H9 (cell line): Measurements from ENCODE around the gene DENND4A. TPM values are rescaled to one million over a fixed set of nuclear protein-coding genes. Genes with fewer than 3 reads are reported as not detected.

ENCODE experiments used
- DNase-seq: peaks from one replicate; pipeline ENCODE4 v3.0.0-alpha.2; 2017
- H2AFZ ChIP-seq: one replicate; pipeline ENCODE4 v1.6.1; 2013; ENCODE audit warnings: mild to moderate bottlenecking, low read length, control low read depth, moderate library complexity
- H2AK5ac ChIP-seq: 2 replicates; pipeline ENCODE4 v1.6.1; 2013; ENCODE audit warnings: low read length, control low read depth, mixed read lengths; ENCODE audit not compliant: insufficient read length
- H2BK120ac ChIP-seq: one replicate; pipeline ENCODE4 v1.6.1; 2013; ENCODE audit warnings: low read depth, mild to moderate bottlenecking, low read length, control low read depth, inconsistent platforms; ENCODE audit not compliant: poor library complexity, severe bottlenecking
- H2BK12ac ChIP-seq: 2 replicates; pipeline ENCODE4 v1.6.1; 2013; ENCODE audit warnings: low read length, control low read depth, mixed read lengths, low read depth; ENCODE audit not compliant: insufficient read length
- H2BK15ac ChIP-seq: 2 replicates; pipeline ENCODE4 v1.6.1; 2013; ENCODE audit warnings: low read depth, low read length, control low read depth
- H2BK20ac ChIP-seq: one replicate; pipeline ENCODE4 v1.6.1; 2013; ENCODE audit warnings: low read depth, mild to moderate bottlenecking, low read length, control low read depth, inconsistent platforms; ENCODE audit not compliant: poor library complexity, severe bottlenecking
- H2BK5ac ChIP-seq: 2 replicates; pipeline ENCODE4 v1.6.1; 2013; ENCODE audit warnings: low read length, control low read depth, mixed read lengths; ENCODE audit not compliant: insufficient read length
- H3K14ac ChIP-seq: 2 replicates; pipeline ENCODE4 v1.6.1; 2013; ENCODE audit warnings: low read length, control low read depth; ENCODE audit not compliant: insufficient read depth
- H3K18ac ChIP-seq: 2 replicates; pipeline ENCODE4 v1.6.1; 2013; ENCODE audit warnings: low read depth, mild to moderate bottlenecking, mixed read lengths, low read length, control low read depth; ENCODE audit not compliant: insufficient read length
- H3K23ac ChIP-seq: 2 replicates; pipeline ENCODE4 v1.6.1; 2013; ENCODE audit warnings: low read length, control low read depth, mixed read lengths, low read depth; ENCODE audit not compliant: insufficient read length
- H3K23me2 ChIP-seq: 2 replicates; pipeline ENCODE4 v1.6.1; 2013; ENCODE audit warnings: low read depth, mild to moderate bottlenecking, mixed read lengths, low read length, control low read depth; ENCODE audit not compliant: insufficient read length, poor library complexity, severe bottlenecking
- H3K27ac ChIP-seq: 2 replicates; pipeline ENCODE4 v1.5.1; 2013; ENCODE audit warnings: low read length, control low read depth, mixed read lengths, low read depth; ENCODE audit not compliant: insufficient read length
- H3K27me3 ChIP-seq: 2 replicates; pipeline ENCODE4 v1.6.1; 2013; ENCODE audit warnings: low read length, control low read depth, inconsistent platforms; ENCODE audit not compliant: insufficient read depth
- H3K4ac ChIP-seq: 2 replicates; pipeline ENCODE4 v1.6.1; 2013; ENCODE audit warnings: low read depth, mild to moderate bottlenecking, control low read depth, inconsistent platforms, low read length, moderate library complexity
- H3K4me1 ChIP-seq: 2 replicates; pipeline ENCODE4 v1.6.1; 2013; ENCODE audit warnings: low read length, control low read depth, inconsistent platforms; ENCODE audit not compliant: insufficient read depth
- H3K4me2 ChIP-seq: 2 replicates; pipeline ENCODE4 v1.6.1; 2013; ENCODE audit warnings: low read length, control low read depth, mixed read lengths; ENCODE audit not compliant: insufficient read length, insufficient read depth
- H3K56ac ChIP-seq: 2 replicates; pipeline ENCODE4 v1.6.1; 2013; ENCODE audit warnings: low read depth, mild to moderate bottlenecking, mixed read lengths, low read length, control low read depth; ENCODE audit not compliant: insufficient read length
- H3K79me1 ChIP-seq: 2 replicates; pipeline ENCODE4 v1.6.1; 2013; ENCODE audit warnings: low read depth, mild to moderate bottlenecking, moderate library complexity, low read length, control low read depth, inconsistent platforms; ENCODE audit not compliant: insufficient read depth, poor library complexity, severe bottlenecking
- H3K79me2 ChIP-seq: 2 replicates; pipeline ENCODE4 v1.6.1; 2013; ENCODE audit warnings: low read length, control low read depth, inconsistent platforms; ENCODE audit not compliant: insufficient read depth
- H3K9ac ChIP-seq: 2 replicates; pipeline ENCODE4 v1.6.1; 2013; ENCODE audit warnings: low read length, control low read depth, mixed read lengths; ENCODE audit not compliant: insufficient read length; ENCODE audit errors: extremely low read depth
- H3K9me3 ChIP-seq: one replicate; pipeline ENCODE4 v1.6.1; 2013; ENCODE audit warnings: low read depth, low read length, inconsistent platforms; ENCODE audit not compliant: control insufficient read depth
- H3T11ph ChIP-seq: one replicate; pipeline ENCODE4 v1.6.1; 2013; ENCODE audit warnings: mild to moderate bottlenecking, low read length, control low read depth, inconsistent platforms
- H4K20me1 ChIP-seq: one replicate; pipeline ENCODE4 v1.6.1; 2013; ENCODE audit not compliant: control insufficient read depth, insufficient read length, insufficient read depth
- H4K5ac ChIP-seq: 2 replicates; pipeline ENCODE4 v1.6.1; 2013; ENCODE audit warnings: low read depth, mild to moderate bottlenecking, mixed read lengths, low read length, control low read depth; ENCODE audit not compliant: insufficient read length
- H4K8ac ChIP-seq: replicated peaks from 2 replicates; pipeline ENCODE4 v1.6.1; 2013; ENCODE audit warnings: low read length, control low read depth, mixed read lengths, low read depth; ENCODE audit not compliant: insufficient read length
- H4K91ac ChIP-seq: 2 replicates; pipeline ENCODE4 v1.6.1; 2013; ENCODE audit warnings: low read depth, mild to moderate bottlenecking, moderate library complexity, mixed read lengths, low read length, control low read depth; ENCODE audit not compliant: insufficient read length
- H3K27ac Mint-ChIP-seq, 3 experiments: 2 replicates in 2 of 3; 3 replicates in 1 of 3; pipeline ENCODE4 v1.8.0; 2020 to 2021; ENCODE audit warnings: mixed read lengths in 3 of 3, mild to moderate bottlenecking in 1 of 3, moderate library complexity in 1 of 3
- H3K27me3 Mint-ChIP-seq: 2 replicates; pipeline ENCODE4 v1.8.0; 2021; ENCODE audit warnings: low read depth, mild to moderate bottlenecking, moderate library complexity, mixed read lengths
- H3K36me3 Mint-ChIP-seq, 3 experiments: 2 replicates in 2 of 3; 3 replicates in 1 of 3; pipeline ENCODE4 v1.8.0; 2020 to 2021; ENCODE audit warnings: low read depth in 3 of 3, mixed read lengths in 3 of 3; ENCODE audit not compliant: insufficient read depth in 1 of 3
- H3K4me1 Mint-ChIP-seq, 2 experiments: 2 replicates each; pipeline ENCODE4 v1.8.0; 2020; ENCODE audit warnings: mixed read lengths in 2 of 2
- H3K4me3 Mint-ChIP-seq, 2 experiments: 2 replicates in 1 of 2; 3 replicates in 1 of 2; pipeline ENCODE4 v1.8.0; 2020 to 2021; ENCODE audit warnings: mild to moderate bottlenecking in 2 of 2, mixed read lengths in 2 of 2, moderate library complexity in 1 of 2
- H3K9me3 Mint-ChIP-seq, 2 experiments: 2 replicates in 1 of 2; 3 replicates in 1 of 2; pipeline ENCODE4 v1.8.0; 2020; ENCODE audit warnings: mild to moderate bottlenecking in 2 of 2, mixed read lengths in 2 of 2, moderate library complexity in 1 of 2
- CTCF ChIP-seq: fragments of 200-600 bp; sonication (generic); conservative IDR thresholded peaks from 3 replicates; pipeline ENCODE4 v1.8.0; 2021; ENCODE audit warnings: antibody characterized with exemption, mild to moderate bottlenecking
- WGBS: extraction: QIAGEN DNeasy Blood & Tissue Kit; methylation state at CpG from one replicate; pipeline ENCODE4 v1.1.7; 2013; ENCODE audit warnings: missing lambda C conversion rate, low lambda C conversion rate, mixed read lengths; ENCODE audit not compliant: insufficient read length; ENCODE audit errors: extremely low coverage; 5-methylcytosine and 5-hydroxymethylcytosine counted together
- total RNA-seq: library from RNA; stranded (reverse); gene quantifications from 2 replicates; pipeline ENCODE4 v1.2.1, GENCODE V29; 2021

The DENND4A gene
- total RNA-seq, 1 experiment from 2014 or later = 4.7 TPM

- Histone ChIP-seq H3K27ac (no peak overlapping the region), H3T11ph (no peak overlapping the region), H3K14ac (no peak overlapping the region), H2BK12ac (no peak overlapping the region), H3K9ac (no peak overlapping the region), H4K91ac (no peak overlapping the region), H3K23ac (no peak overlapping the region), H2AK5ac (no peak overlapping the region), H3K4ac (no peak overlapping the region), H4K20me1 (no peaks in the 10 kb centered on the region), H3K79me2 (no peaks in the 10 kb centered on the region), H2BK20ac (no peak overlapping the region), H3K23me2 (no peaks in the 10 kb centered on the region), H3K79me1 (no peaks in the 10 kb centered on the region), H2BK120ac (no peak overlapping the region), H2BK5ac (no peak overlapping the region), H4K8ac (no peak overlapping the region), H2BK15ac (no peak overlapping the region), H3K4me2 (no peak overlapping the region), H3K56ac (no peak overlapping the region), H3K4me1 (no peaks in the 10 kb centered on the region), H4K5ac (no peak overlapping the region), H3K18ac (no peak overlapping the region), H3K9me3 (no peaks in the 10 kb centered on the region), H3K27me3 (no peaks in the 10 kb centered on the region), H2AFZ (no peak overlapping the region)
- Mint-ChIP-seq H3K36me3 (no peaks in the 10 kb centered on the region), H3K27me3 (no peaks in the 10 kb centered on the region), H3K4me3 (no peak overlapping the region), H3K4me1 (no peaks in the 10 kb centered on the region), H3K27ac (no peak overlapping the region), H3K9me3 (no peaks in the 10 kb centered on the region)
- DNase-seq = no peak
- TF ChIP-seq CTCF = no peak
- WGBS = no CpG with 5 or more reads among the region's 3 CpGs
These were observed 128.6 kb downstream of the DENND4A start for GRCh38 chr15:65663521-65663920.
